ENCODE measurements around the gene ARMS2.

The ARMS2 gene

DNA sequence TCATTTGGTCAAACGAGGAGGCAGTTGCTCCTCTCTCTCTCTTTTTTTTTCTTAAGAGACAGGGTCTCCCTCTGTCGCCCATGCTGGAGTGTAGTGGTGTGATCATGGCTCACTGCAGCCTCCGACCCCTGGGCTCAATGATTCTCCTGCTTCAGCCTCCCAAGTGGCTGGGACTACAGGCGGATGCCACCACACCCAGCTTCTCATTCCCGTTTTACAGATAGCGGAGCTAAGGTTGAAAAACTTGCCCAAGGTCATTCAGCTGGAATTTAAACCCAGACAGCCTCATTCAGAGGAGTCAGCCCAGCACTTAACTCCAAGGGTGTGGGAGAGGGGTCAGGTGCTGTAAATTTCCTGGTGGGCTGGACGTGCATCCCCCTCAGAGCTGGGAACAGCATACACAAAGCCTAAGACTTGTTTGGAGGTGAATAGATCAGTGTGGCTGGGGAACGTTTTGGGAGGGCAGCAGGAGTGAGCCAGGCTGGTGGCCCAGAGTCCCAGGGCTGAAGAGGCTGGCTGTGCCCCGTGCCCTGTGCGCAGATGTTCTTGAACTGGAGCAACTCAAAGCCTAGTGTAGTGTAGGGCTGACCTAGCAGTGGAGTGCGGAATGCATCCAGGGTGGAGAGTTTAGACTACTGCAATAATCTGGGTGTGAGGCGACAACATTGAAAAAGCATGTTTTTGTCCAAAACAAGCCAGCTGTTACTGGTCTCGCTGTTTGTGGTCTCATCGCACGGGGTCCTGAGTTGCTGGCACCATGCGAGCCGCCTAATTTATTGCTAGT, 9.2 kb downstream of the ARMS2 start:
- Histone ChIP-seq H3K4me2 (ENCODE audit: low read length) (no peak overlapping the region), H3K79me2 (ENCODE audit: insufficient read depth, low read length) (no peaks in the 10 kb centered on the region)

DNA sequence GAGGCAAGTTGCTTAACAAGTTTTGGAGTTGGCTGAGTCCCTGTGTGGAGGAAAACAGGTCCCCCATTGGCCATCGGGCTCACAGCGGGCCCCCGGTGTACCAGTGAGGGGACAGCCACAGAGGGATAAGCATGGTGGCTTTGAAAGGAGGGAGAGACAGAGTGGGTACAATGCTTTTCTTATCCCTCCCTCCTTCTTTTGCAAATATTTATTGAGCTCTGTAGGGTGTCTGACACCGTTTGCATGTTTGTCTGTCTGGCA, 9.7 kb downstream of the ARMS2 start:
- TF ChIP-seq, protein P1, sequence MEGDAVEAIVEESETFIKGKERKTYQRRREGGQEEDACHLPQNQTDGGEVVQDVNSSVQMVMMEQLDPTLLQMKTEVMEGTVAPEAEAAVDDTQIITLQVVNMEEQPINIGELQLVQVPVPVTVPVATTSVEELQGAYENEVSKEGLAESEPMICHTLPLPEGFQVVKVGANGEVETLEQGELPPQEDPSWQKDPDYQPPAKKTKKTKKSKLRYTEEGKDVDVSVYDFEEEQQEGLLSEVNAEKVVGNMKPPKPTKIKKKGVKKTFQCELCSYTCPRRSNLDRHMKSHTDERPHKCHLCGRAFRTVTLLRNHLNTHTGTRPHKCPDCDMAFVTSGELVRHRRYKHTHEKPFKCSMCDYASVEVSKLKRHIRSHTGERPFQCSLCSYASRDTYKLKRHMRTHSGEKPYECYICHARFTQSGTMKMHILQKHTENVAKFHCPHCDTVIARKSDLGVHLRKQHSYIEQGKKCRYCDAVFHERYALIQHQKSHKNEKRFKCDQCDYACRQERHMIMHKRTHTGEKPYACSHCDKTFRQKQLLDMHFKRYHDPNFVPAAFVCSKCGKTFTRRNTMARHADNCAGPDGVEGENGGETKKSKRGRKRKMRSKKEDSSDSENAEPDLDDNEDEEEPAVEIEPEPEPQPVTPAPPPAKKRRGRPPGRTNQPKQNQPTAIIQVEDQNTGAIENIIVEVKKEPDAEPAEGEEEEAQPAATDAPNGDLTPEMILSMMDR (IDR thresholded peaks at IDR 0.05; ENCODE audit: low read length): no peak
- no peak for TF ChIP-seq EZH2 (IDR thresholded peaks at IDR 0.05; ENCODE audit: borderline replicate concordance, low read length)
- H3K27ac ChIP-seq (ENCODE audit: low read depth, low read length, poor library complexity, severe bottlenecking): no peak overlapping the region
- H3K79me2 ChIP-seq (ENCODE audit: insufficient read depth, low read length): no peaks in the 10 kb centered on the region
- no peak overlapping the region for H3K4me3 ChIP-seq (ENCODE audit: low read depth, low read length, poor library complexity, severe bottlenecking)
- no peaks in the 10 kb centered on the region for H3K36me3 ChIP-seq (ENCODE audit: insufficient read depth, low read length)
- no peak overlapping the region for H2AFZ ChIP-seq (ENCODE audit: low read length)
- H3K4me1 ChIP-seq (ENCODE audit: insufficient read depth, low read length, severe bottlenecking): no peaks in the 10 kb centered on the region
- no peak overlapping the region for H3K9ac ChIP-seq (ENCODE audit: low read length)
- H4K20me1 ChIP-seq (ENCODE audit: insufficient read depth, low read length): no peaks in the 10 kb centered on the region
- H3K9me2 ChIP-seq (ENCODE audit: low read depth, low read length): no peaks in the 10 kb centered on the region
- H3K27me3 ChIP-seq (ENCODE audit: insufficient read depth, low read length): no peaks in the 10 kb centered on the region
- no peak overlapping the region for H3K4me2 ChIP-seq (ENCODE audit: low read length)
- no peaks in the 10 kb centered on the region for H3F3A ChIP-seq (ENCODE audit: insufficient read depth, low read length)
- H3K9me3 ChIP-seq (ENCODE audit: low read length): no peaks in the 10 kb centered on the region

More for the DNA sequence above, 9.2 kb downstream of the ARMS2 start:
- H2AFZ ChIP-seq (ENCODE audit: low read length): no peak overlapping the region
- H3K9ac ChIP-seq (ENCODE audit: low read length): no peak overlapping the region
- no peak for TF ChIP-seq EZH2 (IDR thresholded peaks at IDR 0.05; ENCODE audit: borderline replicate concordance, low read length)
- TF ChIP-seq, protein P1 (IDR thresholded peaks at IDR 0.05; ENCODE audit: low read length): no peak
- H3K27ac ChIP-seq (ENCODE audit: low read depth, low read length, poor library complexity, severe bottlenecking): no peak overlapping the region
- H3K27me3 ChIP-seq (ENCODE audit: insufficient read depth, low read length): no peaks in the 10 kb centered on the region
- no peaks in the 10 kb centered on the region for H3F3A ChIP-seq (ENCODE audit: insufficient read depth, low read length)
- H3K9me3 ChIP-seq (ENCODE audit: low read length): no peaks in the 10 kb centered on the region
- no peaks in the 10 kb centered on the region for H3K4me1 ChIP-seq (ENCODE audit: insufficient read depth, low read length, severe bottlenecking)
- no peaks in the 10 kb centered on the region for H3K36me3 ChIP-seq (ENCODE audit: insufficient read depth, low read length)
- no peaks in the 10 kb centered on the region for H3K9me2 ChIP-seq (ENCODE audit: low read depth, low read length)
- no peaks in the 10 kb centered on the region for H4K20me1 ChIP-seq (ENCODE audit: insufficient read depth, low read length)
- H3K4me3 ChIP-seq (ENCODE audit: low read depth, low read length, poor library complexity, severe bottlenecking): no peak overlapping the region

DNA sequence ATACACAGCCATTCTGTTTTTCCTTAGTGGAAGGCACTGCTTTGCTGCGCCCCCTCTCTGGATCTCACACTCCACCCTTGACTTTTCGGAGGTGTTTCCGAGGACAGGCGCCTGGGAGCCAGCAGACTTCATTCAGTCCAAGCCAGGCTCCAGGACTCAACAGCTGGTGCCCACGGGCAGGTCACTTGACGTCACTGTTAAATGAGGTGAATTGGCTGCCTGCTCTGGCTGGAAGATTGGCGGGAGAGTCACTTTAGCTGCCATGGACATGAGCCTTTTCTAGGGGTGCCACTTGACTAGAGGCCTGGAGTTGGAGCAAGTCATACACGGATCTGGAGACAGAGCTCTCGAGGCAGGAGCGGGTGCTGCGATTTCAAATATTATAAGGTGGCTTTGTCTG, 10.1 kb downstream of the ARMS2 start:
- Histone ChIP-seq H3K9me3 (ENCODE audit: low read length) (no peaks in the 10 kb centered on the region), H3K4me3 (ENCODE audit: low read depth, low read length, poor library complexity, severe bottlenecking) (no peak overlapping the region), H3K79me2 (ENCODE audit: insufficient read depth, low read length) (no peaks in the 10 kb centered on the region), H4K20me1 (ENCODE audit: insufficient read depth, low read length) (no peaks in the 10 kb centered on the region), H3K36me3 (ENCODE audit: insufficient read depth, low read length) (no peaks in the 10 kb centered on the region), H3K4me2 (ENCODE audit: low read length) (no peak overlapping the region), H3K27me3 (ENCODE audit: insufficient read depth, low read length) (no peaks in the 10 kb centered on the region), H3K4me1 (ENCODE audit: insufficient read depth, low read length, severe bottlenecking) (no peaks in the 10 kb centered on the region), H2AFZ (ENCODE audit: low read length) (no peak overlapping the region), H3K9ac (ENCODE audit: low read length) (no peak overlapping the region), H3K9me2 (ENCODE audit: low read depth, low read length) (no peaks in the 10 kb centered on the region), H3F3A (ENCODE audit: insufficient read depth, low read length) (no peaks in the 10 kb centered on the region), H3K27ac (ENCODE audit: low read depth, low read length, poor library complexity, severe bottlenecking) (no peak overlapping the region)
- TF ChIP-seq EZH2 (IDR thresholded peaks at IDR 0.05; ENCODE audit: borderline replicate concordance, low read length): no peak
- TF ChIP-seq, protein P1 (IDR thresholded peaks at IDR 0.05; ENCODE audit: low read length): no peak

Data from OCI-LY1 (cell line).